SK-N-SH treated with all-trans-retinoic acid at 6 μM for 48 hours (cell line): Measurements from ENCODE around the gene ADAM15.

Experiments
- ARNTL ChIP-seq: fragments of 450-650 bp; formaldehyde crosslinking; IDR thresholded peaks from 2 replicates; pipeline ENCODE4 v1.5.0; 2020; ENCODE audit warnings: low read depth, mild to moderate bottlenecking, moderate library complexity, borderline replicate concordance
- CREB5 ChIP-seq: fragments of 250-450 bp; sonication (Bioruptor Pico); IDR thresholded peaks from 2 replicates; pipeline ENCODE4 v1.5.1; 2020; ENCODE audit warnings: low read depth, mild to moderate bottlenecking, moderate library complexity
- CSRNP3 ChIP-seq: fragments of 250-450 bp; sonication (Bioruptor Pico); IDR thresholded peaks from 2 replicates; pipeline ENCODE4 v1.5.1; 2021; ENCODE audit warnings: mild to moderate bottlenecking, moderate library complexity
- ESRRG ChIP-seq: fragments of 250-450 bp; sonication (Bioruptor Pico); IDR thresholded peaks from 2 replicates; pipeline ENCODE4 v1.6.1; 2021; ENCODE audit warnings: mild to moderate bottlenecking
- GLIS3 ChIP-seq: fragments of 250-450 bp; sonication (Bioruptor Pico); IDR thresholded peaks from 2 replicates; pipeline ENCODE4 v1.5.0; 2020; ENCODE audit warnings: mild to moderate bottlenecking, moderate library complexity
- PATZ1 ChIP-seq: fragments of 250-450 bp; sonication (Bioruptor Pico); IDR thresholded peaks from 2 replicates; pipeline ENCODE4 v1.8.0; 2020; ENCODE audit warnings: mild to moderate bottlenecking, moderate library complexity, borderline replicate concordance
- RARB ChIP-seq: fragments of 250-450 bp; sonication (Bioruptor Pico); IDR thresholded peaks from 2 replicates; pipeline ENCODE4 v1.8.0; 2021; ENCODE audit warnings: mild to moderate bottlenecking, moderate library complexity
- SNAI2 ChIP-seq: fragments of 250-450 bp; sonication (Bioruptor Pico); IDR thresholded peaks from 2 replicates; pipeline ENCODE4 v1.5.0; 2020; ENCODE audit warnings: mild to moderate bottlenecking, moderate library complexity
- TCF4 ChIP-seq: fragments of 250-450 bp; sonication (Bioruptor Pico); IDR thresholded peaks from 2 replicates; pipeline ENCODE4 v1.8.0; 2021; ENCODE audit warnings: mild to moderate bottlenecking, moderate library complexity, borderline replicate concordance
- ZFP3 ChIP-seq: fragments of 250-450 bp; sonication (Bioruptor Pico); IDR thresholded peaks from 2 replicates; pipeline ENCODE4 v1.5.0; 2020; ENCODE audit warnings: mild to moderate bottlenecking, moderate library complexity
- ZNF565 ChIP-seq: fragments of 450-650 bp; formaldehyde crosslinking; conservative IDR thresholded peaks from 2 replicates; pipeline ENCODE4 v1.5.0; 2020; ENCODE audit warnings: low read depth, mild to moderate bottlenecking, moderate library complexity

- TF ChIP-seq CSRNP3 (CRISPR knock-in tag) = no peak
- no peak for TF ChIP-seq RARB (CRISPR knock-in tag)
- no peak for TF ChIP-seq ARNTL (CRISPR knock-in tag)
- no peak for TF ChIP-seq CREB5 (CRISPR knock-in tag)
- no peak for TF ChIP-seq GLIS3 (CRISPR knock-in tag)
- TF ChIP-seq TCF4 (CRISPR knock-in tag) = no peak
- no peak for TF ChIP-seq PATZ1 (CRISPR knock-in tag)
- TF ChIP-seq ESRRG (CRISPR knock-in tag) = no peak
- no peak for TF ChIP-seq ZFP3
- no peak for TF ChIP-seq ZNF565
- TF ChIP-seq SNAI2 = no peak
Measured at GRCh38 chr1:155048449-155049334, 2.4 kb upstream of the ADAM15 start.
